NCI-H187 (cell line): ENCODE data around the gene DGKB.

Experiments
- DNase-seq, 2 experiments: peaks; one replicate each; lab custom pipeline; 2025; lab: John Stamatoyannopoulos, UW

The DGKB gene

GRCh38 chr7:14209896-14210484, 692.6 kb downstream of the DGKB start:
- DNase-seq, result no peak

- DNase-seq, result no peak
Measured at GRCh38 chr7:14207711-14208110, 694.8 kb downstream of the DGKB start.

GRCh38 chr7:14207138-14207537, 695.4 kb downstream of the DGKB start:
- DNase-seq, result no peak

GRCh38 chr7:14206121-14206520, 696.4 kb downstream of the DGKB start:
- DNase-seq, result no peak

- no peak for DNase-seq
Measured at GRCh38 chr7:14201353-14201752, 701.2 kb downstream of the DGKB start.

GRCh38 chr7:14199336-14199735, 703.2 kb downstream of the DGKB start:
- DNase-seq, result no peak

GRCh38 chr7:14197280-14197679, 705.3 kb downstream of the DGKB start:
- no peak for DNase-seq

GRCh38 chr7:14196555-14196954, 706.0 kb downstream of the DGKB start:
- DNase-seq, result no peak

DNA sequence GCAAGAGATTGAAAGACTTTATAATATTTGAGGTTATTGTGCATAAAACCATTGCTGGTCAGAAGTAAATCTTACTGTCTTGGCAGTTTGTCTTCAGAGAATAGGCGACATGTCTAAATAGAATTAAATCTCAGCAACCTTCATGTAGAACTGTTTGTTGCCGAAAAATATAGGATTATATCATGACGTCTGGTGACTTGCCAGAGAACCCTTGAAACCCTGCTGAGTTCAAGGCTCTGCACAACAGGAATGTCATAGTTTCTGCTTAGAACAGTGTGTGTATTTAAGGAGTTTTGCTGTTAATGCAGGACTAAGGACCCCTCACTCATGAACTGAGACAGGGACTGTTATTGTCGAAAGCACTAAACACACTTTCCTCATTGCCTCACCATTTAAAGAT, 706.7 kb downstream of the DGKB start:
- no peak for DNase-seq

GRCh38 chr7:14195079-14195478, 707.5 kb downstream of the DGKB start:
- no peak for DNase-seq

- DNase-seq, result no peak
Measured at GRCh38 chr7:14191686-14192098, 710.9 kb downstream of the DGKB start.

DNA sequence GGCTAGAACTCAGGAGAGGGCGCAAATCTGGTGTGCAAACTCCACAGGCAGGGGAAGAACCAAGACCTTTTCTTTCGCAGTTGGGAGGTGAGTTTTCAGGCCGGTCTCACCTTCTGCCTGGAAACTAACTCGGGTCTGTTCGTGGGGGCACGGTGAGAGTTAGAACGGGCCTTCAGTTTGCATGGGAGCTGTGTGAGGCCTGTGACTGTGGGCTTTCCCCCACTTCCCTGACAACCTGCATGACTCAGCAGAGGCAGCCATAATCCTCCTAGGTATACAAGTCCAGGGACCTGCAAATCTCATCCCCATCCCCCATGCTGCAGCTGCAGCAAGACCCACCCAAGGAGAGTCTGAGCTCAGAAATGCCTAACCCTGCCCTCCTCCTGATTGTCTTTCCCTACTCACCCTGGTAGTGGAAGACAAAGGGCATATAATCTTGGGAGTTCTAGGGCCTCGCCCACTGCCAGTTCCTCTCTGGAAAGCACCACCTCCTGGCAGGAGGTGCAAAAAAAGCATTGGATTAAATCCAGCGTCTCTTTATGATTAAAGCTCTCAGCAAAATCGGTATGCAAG, 718.2 kb downstream of the DGKB start:
- DNase-seq, result no peak

GRCh38 chr7:14179781-14180180, 722.8 kb downstream of the DGKB start:
- no peak for DNase-seq

DNA sequence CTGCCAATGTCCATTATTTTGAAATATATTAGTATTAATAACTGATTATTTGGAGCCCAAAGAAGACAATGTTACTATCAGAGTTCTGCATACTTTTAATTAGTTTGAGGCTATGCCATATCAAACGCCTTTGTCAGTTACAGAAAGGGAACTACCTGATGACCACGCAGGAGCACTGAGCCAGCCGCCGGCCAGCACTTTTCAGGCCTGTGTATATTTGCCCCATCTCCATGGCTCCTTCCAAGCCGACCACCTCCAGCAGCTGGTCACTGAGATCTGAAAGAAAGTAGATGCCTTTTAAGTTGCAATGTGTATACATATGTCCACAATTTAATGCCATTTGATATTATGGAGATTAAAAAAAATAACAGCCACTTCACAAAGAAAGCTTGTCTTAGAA, 724.7 kb downstream of the DGKB start:
- no peak for DNase-seq

GRCh38 chr7:14170872-14171271, 731.7 kb downstream of the DGKB start:
- DNase-seq, result no peak

DNA sequence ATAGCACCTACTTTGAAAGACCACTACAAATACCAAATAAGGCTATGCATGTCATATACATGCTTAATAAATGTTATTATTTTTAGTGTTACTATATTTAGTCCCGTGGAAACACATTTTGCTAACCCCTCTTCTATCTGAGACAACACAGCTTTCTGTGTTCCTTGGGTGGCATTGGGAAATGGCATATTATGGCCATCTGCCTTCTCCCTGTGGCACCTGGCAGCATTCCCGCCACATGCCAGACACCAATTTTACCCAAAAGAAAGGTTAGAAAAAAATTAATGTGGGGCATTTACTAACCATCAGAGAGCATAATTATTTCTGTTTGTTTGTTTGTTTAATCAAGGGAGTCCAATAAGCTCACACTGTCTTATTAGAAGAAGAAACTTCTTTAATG, 744.4 kb downstream of the DGKB start:
- DNase-seq, result no peak

DNA sequence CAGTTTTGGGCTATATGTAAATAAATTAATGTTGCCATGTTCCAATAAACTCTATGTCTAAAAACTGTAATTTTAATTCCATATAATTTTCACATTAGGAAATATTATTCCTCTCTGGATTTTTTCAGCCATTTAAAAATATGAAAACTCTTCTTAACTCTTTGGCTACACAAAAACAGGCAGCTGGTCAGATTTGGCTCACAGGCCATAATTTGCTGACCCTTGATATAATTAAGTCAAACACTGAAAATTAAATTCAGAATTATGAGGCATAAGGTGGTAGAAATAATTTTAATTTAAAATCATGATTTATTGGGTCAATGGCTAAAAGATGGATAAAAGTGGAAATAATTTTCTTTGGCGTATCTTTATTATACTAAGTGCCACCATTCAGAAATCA, 746.1 kb downstream of the DGKB start:
- no peak for DNase-seq

DNA sequence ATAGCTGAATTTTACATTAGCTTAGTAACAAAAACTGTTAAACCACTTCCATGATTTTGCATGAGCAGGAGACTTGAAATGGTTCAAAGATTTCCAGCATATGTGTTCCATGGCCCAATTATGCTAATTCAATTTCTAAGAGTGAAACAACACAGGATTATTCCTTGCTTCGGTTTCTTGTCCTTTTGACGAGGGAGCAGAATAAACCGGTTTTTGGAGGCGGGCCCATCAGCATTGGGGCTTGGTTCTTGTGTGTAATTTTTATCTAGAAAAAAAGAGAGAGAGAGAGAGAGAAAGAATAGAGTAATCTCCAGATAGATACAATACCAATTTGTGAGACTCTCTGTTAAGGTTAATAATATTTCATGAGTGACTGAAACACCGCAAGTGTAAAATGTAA, 753.6 kb downstream of the DGKB start:
- DNase-seq, result no peak

GRCh38 chr7:14147532-14147931, 755.0 kb downstream of the DGKB start:
- DNase-seq, result no peak

DNA sequence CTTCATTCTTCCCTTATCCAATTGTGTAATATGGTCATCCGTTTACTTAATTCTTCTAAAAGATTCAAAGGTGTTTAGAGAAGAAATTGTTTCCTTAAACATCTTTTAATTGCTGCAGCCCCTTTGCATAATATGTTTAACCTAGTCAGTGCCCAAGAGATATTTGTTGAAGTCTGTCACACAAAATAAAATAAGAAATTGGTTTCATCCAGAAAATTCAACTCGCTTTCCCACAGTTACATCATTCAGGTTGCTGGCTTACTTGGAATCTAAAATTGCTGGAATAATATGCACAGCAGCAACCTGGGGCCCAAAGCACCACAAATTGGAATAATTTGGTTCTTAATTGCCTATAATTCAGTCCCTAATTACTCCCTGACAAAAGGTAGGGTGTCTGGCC, 758.0 kb downstream of the DGKB start:
- no peak for DNase-seq

- no peak for DNase-seq
Measured at GRCh38 chr7:14144109-14144508, 758.4 kb downstream of the DGKB start.

- no peak for DNase-seq
Measured at GRCh38 chr7:14137676-14138075, 764.9 kb downstream of the DGKB start.

GRCh38 chr7:14133752-14134151, 768.8 kb downstream of the DGKB start:
- no peak for DNase-seq

DNA sequence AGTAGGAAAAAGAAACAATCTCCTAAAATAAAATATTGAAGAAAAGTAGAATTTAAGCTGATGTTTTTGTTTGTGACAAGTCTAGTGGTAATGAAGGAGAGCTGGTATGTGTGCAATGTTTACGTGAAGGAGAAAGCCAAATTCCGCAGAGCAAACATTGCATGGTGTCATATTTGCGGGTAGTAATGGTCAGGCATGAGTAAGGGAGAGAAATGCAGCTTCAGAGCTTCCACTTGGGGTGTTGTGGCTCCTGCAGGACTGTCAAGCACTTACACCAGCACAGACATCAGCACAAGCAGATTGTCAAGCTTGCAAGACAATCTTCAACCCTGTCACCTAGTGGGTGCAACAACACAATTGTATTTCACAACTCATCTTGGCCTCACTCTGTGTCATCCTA, 776.6 kb downstream of the DGKB start:
- no peak for DNase-seq
